ENCODE measurements around the gene ARSB. TPM values are rescaled to one million over a fixed set of nuclear protein-coding genes. Genes with fewer than 3 reads are reported as not detected.

ARSB gene
- total and polyA plus RNA-seq, 9 of the 15 experiments (the other 6 are each of a cell fraction or from before 2014, with no cell fraction given), result 0.52 to 4.6 (median 2.4) TPM

- TF ChIP-seq ZNF592 (IDR thresholded peaks at IDR 0.05), result no peak
- no peak for TF ChIP-seq MAFF (IDR thresholded peaks at IDR 0.05; ENCODE audit: low read length)
These were observed 91.0 kb downstream of the ARSB start (continued) for GRCh38 chr5:78893940-78894677.

- ChIA-PET CTCF (ENCODE audit: low intra/inter-chr PET ratio) (no interaction called here), POLR2A (interaction anchor here (0.6 to 0.9 kb wide), 3 partner anchors 9 to 117 kb away, joined by 3 to 5 read pairs (median 3); no protein-coding TSS in a partner anchor)
- BruUV-seq (replicated peaks), result no TSS peak
- DNase-seq (ENCODE audit: extremely low read depth in 1 of 4, low spot score in 3 of 4) (no peak), ATAC-seq (no peak), FAIRE-seq (no peak)
- H3K27ac ChIP-seq (ENCODE audit: extremely low read depth, low read depth, low read length), result no peak overlapping the region
- no peaks in the 10 kb centered on the region for H3K9me3 ChIP-seq (replicated peaks; ENCODE audit: control insufficient read depth, insufficient read depth, low read depth, low read length)
- H3K27me3 ChIP-seq (ENCODE audit: control insufficient read depth in 2 of 2, insufficient read depth in 2 of 2, low read length in 2 of 2), result peaks cover 0 to 18% of the 10 kb centered on the region in 2 experiments; a peak in 3 of 5 replicates
- H3K4me2 ChIP-seq (ENCODE audit: insufficient read depth, low read length), result no peak overlapping the region
- intact Hi-C loops (cut with micrococcal nuclease) (no loop called here), in situ Hi-C loops (cut with MboI) (no loop called here)
- no peak overlapping the region for H3K9ac ChIP-seq (ENCODE audit: insufficient read depth in 1 of 2, low read depth in 2 of 2, low read length in 2 of 2)
- no peaks in the 10 kb centered on the region for H3K9me1 ChIP-seq (ENCODE audit: control insufficient read depth, insufficient read depth, low read length)
- TF ChIP-seq TCF3 (CRISPR knock-in tag; IDR thresholded peaks at IDR 0.05) (no peak), SP2 (IDR thresholded peaks at IDR 0.05; ENCODE audit: extremely low read depth, low read depth, low read length, poor library complexity, severe bottlenecking) (no peak)
- no peaks in the 10 kb centered on the region for H4K20me1 ChIP-seq (replicated peaks; ENCODE audit: control insufficient read depth, insufficient read depth, low read length)
- H2AFZ ChIP-seq (ENCODE audit: low read depth, low read length), result no peak overlapping the region
- H3K4me1 ChIP-seq (replicated peaks in 1 of 2; ENCODE audit: control insufficient read depth in 2 of 2, insufficient read depth in 2 of 2, low read length in 2 of 2), result no peaks in the 10 kb centered on the region
- WGBS (ENCODE audit: insufficient coverage, low coverage, missing lambda C conversion rate), result 7% methylated on average over 3 of the region's 3 CpGs
- H3K4me3 ChIP-seq, result no peak overlapping the region
- no peaks in the 10 kb centered on the region for H3K36me3 ChIP-seq (ENCODE audit: control insufficient read depth, insufficient read depth, low read length)
- no peaks in the 10 kb centered on the region for H3K79me2 ChIP-seq (ENCODE audit: control insufficient read depth, insufficient read depth, low read length)
These were observed 94.3 kb downstream of the ARSB start for GRCh38 chr5:78890667-78891379.

All from K562 (cell line).